Measurements from ENCODE around the gene VPS4B.
A peak's percentile ranks its signal among the peaks of the same experiment; 100 is the strongest.
"Not testable (repeated sequence)": the region's sequence is repeated elsewhere in the genome, so short reads cannot be mapped to it uniquely, and the experiment has no call there.

The VPS4B gene

GRCh38 chr18:63422087-63422863 is at the start of gene VPS4B:
Gene VPS4B (minus strand): TSS chr18:63422476. CDS start chr18:63422259, 217 bp downstream.
- DNase-seq, result peak; percentile 99

- no peak for DNase-seq
These were observed 48.5 kb upstream of the VPS4B start for GRCh38 chr18:63470751-63471150.

- no peak for DNase-seq
These were observed 46.3 kb upstream of the VPS4B start for GRCh38 chr18:63468575-63468974.

- no peak for DNase-seq
These were observed 45.4 kb upstream of the VPS4B start for GRCh38 chr18:63467699-63468098.

- DNase-seq, result peak in 1 of 2 experiments; percentile 10
These were observed 42.8 kb upstream of the VPS4B start for GRCh38 chr18:63465059-63465458.

GRCh38 chr18:63464434-63464833 is 42.2 kb upstream of the VPS4B start:
- no peak for DNase-seq

GRCh38 chr18:63460414-63460813 is 38.1 kb upstream of the VPS4B start:
- no peak for DNase-seq

GRCh38 chr18:63457977-63458376 is 35.7 kb upstream of the VPS4B start:
- DNase-seq, result no peak

GRCh38 chr18:63454497-63454896 is 32.2 kb upstream of the VPS4B start:
- no peak for DNase-seq

GRCh38 chr18:63452751-63453150 is 30.5 kb upstream of the VPS4B start:
- DNase-seq, result not testable (repeated sequence)

- DNase-seq, result no peak
These were observed 29.8 kb upstream of the VPS4B start for GRCh38 chr18:63451799-63452660.

- DNase-seq, result no peak
These were observed 27.1 kb upstream of the VPS4B start for GRCh38 chr18:63449426-63449825.

GRCh38 chr18:63447066-63447465 is 24.8 kb upstream of the VPS4B start:
- no peak for DNase-seq

- DNase-seq, result no peak
These were observed 24.0 kb upstream of the VPS4B start for GRCh38 chr18:63446266-63446665.

GRCh38 chr18:63445037-63445436 is 22.8 kb upstream of the VPS4B start:
- DNase-seq, result no peak

GRCh38 chr18:63444580-63444979 is 22.3 kb upstream of the VPS4B start:
- DNase-seq, result no peak

- DNase-seq, result no peak
These were observed 21.6 kb upstream of the VPS4B start for GRCh38 chr18:63443829-63444228.

- no peak for DNase-seq
These were observed 18.6 kb upstream of the VPS4B start for GRCh38 chr18:63440881-63441280.

- no peak for DNase-seq
These were observed 17.9 kb upstream of the VPS4B start for GRCh38 chr18:63440219-63440618.

- DNase-seq, result peak; percentile 39 to 52
These were observed 17.1 kb upstream of the VPS4B start for GRCh38 chr18:63439334-63439733.

GRCh38 chr18:63438181-63438580 is 15.9 kb upstream of the VPS4B start:
- DNase-seq, result no peak

GRCh38 chr18:63433334-63433866 is 11.1 kb upstream of the VPS4B start:
- DNase-seq, result no peak

GRCh38 chr18:63431180-63431579 is 8.9 kb upstream of the VPS4B start:
- no peak for DNase-seq

GRCh38 chr18:63430526-63430925 is 8.2 kb upstream of the VPS4B start:
- no peak for DNase-seq
